Measurements from ENCODE around the gene MDH2.

MDH2 gene

GRCh38 chr7:76064208-76064970 lies 16.5 kb downstream of the MDH2 start:
- Histone ChIP-seq H3K27me3 (replicated peaks; ENCODE audit: control insufficient read depth, insufficient read depth, low read length) (no peaks in the 10 kb centered on the region), H3K4me3 (replicated peaks; ENCODE audit: low read depth, low read length) (no peak overlapping the region), H3K36me3 (ENCODE audit: control insufficient read depth, insufficient read depth, low read length) (peaks cover 44% of the 10 kb centered on the region)
- no peak for TF ChIP-seq CTCF (IDR thresholded peaks at IDR 0.05; ENCODE audit: insufficient read depth, low read length, poor library complexity, severe bottlenecking)
- no peak for DNase-seq (ENCODE audit: extremely low read depth, insufficient read length)

- H3K27me3 ChIP-seq (replicated peaks; ENCODE audit: control insufficient read depth, insufficient read depth, low read length): no peaks in the 10 kb centered on the region
- TF ChIP-seq CTCF (IDR thresholded peaks at IDR 0.05; ENCODE audit: insufficient read depth, low read length, poor library complexity, severe bottlenecking): no peak
- DNase-seq (ENCODE audit: extremely low read depth, insufficient read length): no peak
- H3K4me3 ChIP-seq (replicated peaks; ENCODE audit: low read depth, low read length): no peak overlapping the region
- peaks cover 42% of the 10 kb centered on the region for H3K36me3 ChIP-seq (ENCODE audit: control insufficient read depth, insufficient read depth, low read length)
Observed at GRCh38 chr7:76065016-76065612, 17.2 kb downstream of the MDH2 start.

- H3K4me3 ChIP-seq (replicated peaks; ENCODE audit: low read depth, low read length): no peak overlapping the region
- no peak for TF ChIP-seq CTCF (IDR thresholded peaks at IDR 0.05; ENCODE audit: insufficient read depth, low read length, poor library complexity, severe bottlenecking)
- H3K27me3 ChIP-seq (replicated peaks; ENCODE audit: control insufficient read depth, insufficient read depth, low read length): no peaks in the 10 kb centered on the region
- DNase-seq (ENCODE audit: extremely low read depth, insufficient read length): no peak
- H3K36me3 ChIP-seq (ENCODE audit: control insufficient read depth, insufficient read depth, low read length): peaks cover 30% of the 10 kb centered on the region
Observed at GRCh38 chr7:76066716-76067503, 19.0 kb downstream of the MDH2 start.

- Histone ChIP-seq H3K4me3 (replicated peaks; ENCODE audit: low read depth, low read length) (no peak overlapping the region), H3K36me3 (ENCODE audit: control insufficient read depth, insufficient read depth, low read length) (peaks cover 17% of the 10 kb centered on the region), H3K27me3 (replicated peaks; ENCODE audit: control insufficient read depth, insufficient read depth, low read length) (no peaks in the 10 kb centered on the region)
- TF ChIP-seq CTCF (IDR thresholded peaks at IDR 0.05; ENCODE audit: insufficient read depth, low read length, poor library complexity, severe bottlenecking): no peak
- no peak for DNase-seq (ENCODE audit: extremely low read depth, insufficient read length)
Observed at GRCh38 chr7:76069238-76069638, 21.3 kb downstream of the MDH2 start.

GRCh38 chr7:76071316-76072242 lies 23.7 kb downstream of the MDH2 start:
- Histone ChIP-seq H3K4me3 (replicated peaks; ENCODE audit: low read depth, low read length) (no peak overlapping the region), H3K36me3 (ENCODE audit: control insufficient read depth, insufficient read depth, low read length) (no peaks in the 10 kb centered on the region; the same call in none of the 2 replicates), H3K27me3 (replicated peaks; ENCODE audit: control insufficient read depth, insufficient read depth, low read length) (no peaks in the 10 kb centered on the region)
- no peak for DNase-seq (ENCODE audit: extremely low read depth, insufficient read length)
- TF ChIP-seq CTCF (IDR thresholded peaks at IDR 0.05; ENCODE audit: insufficient read depth, low read length, poor library complexity, severe bottlenecking): no peak
